Thyroid gland (tissue), 4 donors: ENCODE data around the gene SLC35F2. TPM values are rescaled to one million over a fixed set of nuclear protein-coding genes. Genes with fewer than 3 reads are reported as not detected.
A peak's percentile ranks its signal among the peaks of the same experiment; 100 is the strongest.

Experiments used
- DNase-seq, 2 donors: peaks; one replicate each; pipeline ENCODE4 v3.0.0-alpha.2; 2019
- H3K27ac ChIP-seq, 3 donors: fragments of 200-600 bp; sonication (generic); 1 replicate in 2 of 3; 2 replicates in 1 of 3; pipeline ENCODE4 v1.5.1; 2016 to 2019; ENCODE audit warnings: mild to moderate bottlenecking in 1 of 3, moderate library complexity in 1 of 3
- H3K27me3 ChIP-seq: fragments of 200-600 bp; sonication (generic); one replicate; pipeline ENCODE4 v1.5.1; 2019
- H3K36me3 ChIP-seq, 2 donors: fragments of 200-600 bp; sonication (generic); one replicate each; pipeline ENCODE4 v1.5.1; 2016 to 2019
- H3K4me1 ChIP-seq, 2 donors: fragments of 200-600 bp; sonication (generic); one replicate each; pipeline ENCODE4 v1.5.1; 2017 to 2019
- H3K4me3 ChIP-seq, 3 donors: fragments of 200-600 bp; sonication (generic); replicated peaks in 1 of 3; 1 replicate in 2 of 3; 2 replicates in 1 of 3; pipeline ENCODE4 v1.5.1; 2016; ENCODE audit warnings: mild to moderate bottlenecking in 1 of 3
- H3K9me3 ChIP-seq: fragments of 200-600 bp; sonication (generic); one replicate; pipeline ENCODE4 v1.5.1; 2017
- POLR2A ChIP-seq, 2 donors: fragments of 450-650 bp; IDR thresholded peaks; one replicate each; pipeline ENCODE4 v1.6.1; 2017; ENCODE audit warnings: antibody characterized with exemption in 2 of 2, mild to moderate bottlenecking in 2 of 2, moderate library complexity in 1 of 2
- WGBS, 2 donors: methylation state at CpG; one replicate each; pipeline ENCODE4 v1.1.5; 2017; 5-methylcytosine and 5-hydroxymethylcytosine counted together
- intact Hi-C: fragments of 100-400 bp; cut with DNase I; formaldehyde crosslinking; loops from one replicate; pipeline ENCODE4 v1.15.1; 2023
- total RNA-seq, 4 donors: library from RNA; depleted of rRNA; stranded (reverse); fragments of >200 nt; gene quantifications; one replicate each; pipeline ENCODE4 v1.2.3, GENCODE V29; 2016
- TF ChIP-seq, protein P1 (sequence below), 6 experiments: fragments of 200-600 bp in 3 of 6; fragments of 450-650 bp in 3 of 6; sonication (generic) in 3 of 6; IDR thresholded peaks; one replicate each; pipeline ENCODE4 v1.5.1; 2016 to 2019; ENCODE audit warnings: antibody characterized with exemption in 6 of 6, mild to moderate bottlenecking in 2 of 6, inconsistent platforms in 1 of 6, moderate library complexity in 1 of 6

The SLC35F2 gene
- total RNA-seq, 4 donors from 2014 or later = 8.9 to 12.9 (median 9.3) TPM

DNA sequence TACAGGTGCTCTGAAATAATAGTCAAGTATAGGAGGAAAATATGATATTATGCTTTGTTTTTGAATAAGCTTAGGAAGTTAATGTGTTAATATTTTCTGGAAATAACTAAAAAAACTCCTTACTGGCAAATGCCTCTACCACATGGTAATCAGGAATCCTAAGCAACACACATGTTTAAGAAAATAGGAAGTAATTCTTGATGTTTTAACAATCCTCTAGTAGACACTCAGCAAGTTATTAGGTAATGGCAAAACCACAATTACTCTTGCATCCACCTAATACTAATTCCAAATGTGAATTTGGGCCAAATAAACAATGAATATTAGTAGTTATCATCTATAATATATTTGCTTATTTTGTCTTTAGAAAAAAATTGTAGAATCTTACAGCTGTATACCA, 53.6 kb downstream of the SLC35F2 start:
- Histone ChIP-seq H3K9me3 (no peaks in the 10 kb centered on the region), H3K27me3 (no peaks in the 10 kb centered on the region), H3K4me1 (no peaks in the 10 kb centered on the region), H3K36me3 (no peaks in the 10 kb centered on the region), H3K4me3 (no peak overlapping the region), H3K27ac (no peak overlapping the region)
- TF ChIP-seq, protein P1, sequence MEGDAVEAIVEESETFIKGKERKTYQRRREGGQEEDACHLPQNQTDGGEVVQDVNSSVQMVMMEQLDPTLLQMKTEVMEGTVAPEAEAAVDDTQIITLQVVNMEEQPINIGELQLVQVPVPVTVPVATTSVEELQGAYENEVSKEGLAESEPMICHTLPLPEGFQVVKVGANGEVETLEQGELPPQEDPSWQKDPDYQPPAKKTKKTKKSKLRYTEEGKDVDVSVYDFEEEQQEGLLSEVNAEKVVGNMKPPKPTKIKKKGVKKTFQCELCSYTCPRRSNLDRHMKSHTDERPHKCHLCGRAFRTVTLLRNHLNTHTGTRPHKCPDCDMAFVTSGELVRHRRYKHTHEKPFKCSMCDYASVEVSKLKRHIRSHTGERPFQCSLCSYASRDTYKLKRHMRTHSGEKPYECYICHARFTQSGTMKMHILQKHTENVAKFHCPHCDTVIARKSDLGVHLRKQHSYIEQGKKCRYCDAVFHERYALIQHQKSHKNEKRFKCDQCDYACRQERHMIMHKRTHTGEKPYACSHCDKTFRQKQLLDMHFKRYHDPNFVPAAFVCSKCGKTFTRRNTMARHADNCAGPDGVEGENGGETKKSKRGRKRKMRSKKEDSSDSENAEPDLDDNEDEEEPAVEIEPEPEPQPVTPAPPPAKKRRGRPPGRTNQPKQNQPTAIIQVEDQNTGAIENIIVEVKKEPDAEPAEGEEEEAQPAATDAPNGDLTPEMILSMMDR (IDR thresholded peaks at IDR 0.05) = no peak
- no peak for TF ChIP-seq POLR2A (IDR thresholded peaks at IDR 0.05)
- no peak for DNase-seq
- intact Hi-C loops = no loop called here

DNA sequence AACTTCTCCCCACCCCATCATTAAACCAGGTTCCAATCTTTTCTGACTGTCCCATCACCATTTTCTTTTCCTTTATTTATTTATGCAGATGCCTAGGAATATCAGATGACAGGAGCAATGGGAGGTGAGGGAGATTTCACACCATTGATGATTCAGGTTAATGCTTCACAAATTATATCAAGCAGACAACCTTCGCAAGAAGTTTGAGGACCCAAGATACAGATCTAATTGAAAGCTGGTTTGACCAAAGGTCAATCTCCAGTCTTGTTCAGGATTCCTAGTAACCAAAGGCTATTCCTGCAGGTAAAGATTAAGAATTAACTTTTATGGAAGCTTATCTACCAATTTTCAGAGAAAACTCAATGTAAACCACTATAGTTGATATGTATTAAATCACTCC, 54.4 kb downstream of the SLC35F2 start:
- WGBS, 2 donors = 100% methylated on average over 1 of the region's 1 CpG
- H3K9me3 ChIP-seq = no peaks in the 10 kb centered on the region
- intact Hi-C loops = no loop called here
- H3K27me3 ChIP-seq = no peaks in the 10 kb centered on the region
- H3K4me3 ChIP-seq = no peak overlapping the region
- no peak overlapping the region for H3K27ac ChIP-seq
- no peaks in the 10 kb centered on the region for H3K4me1 ChIP-seq
- no peaks in the 10 kb centered on the region for H3K36me3 ChIP-seq
- no peak for DNase-seq
- no peak for TF ChIP-seq POLR2A (IDR thresholded peaks at IDR 0.05)
- TF ChIP-seq, protein P1 (IDR thresholded peaks at IDR 0.05) = no peak

DNA sequence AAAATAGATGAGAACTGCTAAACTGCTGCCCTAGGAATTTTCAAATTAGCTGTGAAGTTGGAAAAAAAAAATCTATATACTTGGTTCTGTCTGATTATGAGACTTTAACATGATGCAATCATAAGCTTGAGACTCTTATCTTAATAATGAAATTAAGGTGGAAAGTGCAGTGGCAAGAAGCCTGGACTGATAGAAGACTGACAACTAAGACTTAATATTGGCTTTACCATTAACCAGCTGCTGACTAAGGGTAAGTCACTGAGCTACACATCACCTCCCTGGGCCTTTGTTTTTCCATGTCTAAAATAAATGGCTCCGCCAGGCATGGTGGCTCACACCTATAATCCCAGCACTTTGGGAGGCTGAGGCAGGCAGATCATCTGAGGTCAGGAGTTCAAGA, 56.9 kb downstream of the SLC35F2 start:
- no peaks in the 10 kb centered on the region for H3K4me1 ChIP-seq
- intact Hi-C loops = no loop called here
- WGBS, 2 donors = 100% methylated on average over 1 of the region's 1 CpG
- TF ChIP-seq, protein P1 (IDR thresholded peaks at IDR 0.05) = no peak
- no peak for TF ChIP-seq POLR2A (IDR thresholded peaks at IDR 0.05)
- H3K27ac ChIP-seq = no peak overlapping the region
- H3K27me3 ChIP-seq = no peaks in the 10 kb centered on the region
- no peaks in the 10 kb centered on the region for H3K9me3 ChIP-seq
- no peaks in the 10 kb centered on the region for H3K36me3 ChIP-seq
- DNase-seq = no peak
- H3K4me3 ChIP-seq = no peak overlapping the region

DNA sequence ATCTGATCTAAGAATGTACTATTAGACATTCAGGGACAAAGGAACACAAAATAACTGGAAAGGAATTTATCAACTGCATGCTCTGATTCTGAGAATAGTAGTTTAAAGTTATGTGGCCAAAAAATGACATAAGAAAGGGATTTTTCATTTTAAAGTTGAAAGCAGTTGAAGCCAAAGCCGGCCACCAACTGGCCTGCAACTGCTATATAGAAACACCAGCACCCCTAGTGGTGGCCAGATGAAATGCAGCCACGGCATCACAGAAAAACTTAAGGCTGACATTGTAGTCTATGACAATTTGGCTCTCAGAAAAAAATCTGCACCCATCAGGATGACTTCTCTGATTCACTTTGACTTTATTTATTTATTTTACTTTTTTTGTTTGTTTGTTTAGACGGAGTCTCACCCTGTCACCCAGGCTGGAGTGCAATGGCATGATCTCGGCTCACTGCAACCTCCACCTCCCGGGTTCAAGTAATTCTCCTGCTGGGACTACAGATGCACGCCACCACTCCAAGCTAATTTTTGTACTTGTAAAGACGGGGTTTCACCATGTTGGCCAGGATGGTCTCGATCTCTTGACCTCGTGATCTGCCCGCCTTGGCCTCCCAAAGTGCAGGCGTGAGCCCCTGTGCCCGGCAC, 59.2 kb downstream of the SLC35F2 start:
- DNase-seq = peak; percentile 61 to 70
- H3K4me1 ChIP-seq = no peaks in the 10 kb centered on the region
- intact Hi-C loops = no loop called here
- no peaks in the 10 kb centered on the region for H3K27me3 ChIP-seq
- no peaks in the 10 kb centered on the region for H3K9me3 ChIP-seq
- H3K4me3 ChIP-seq = no peak overlapping the region
- no peaks in the 10 kb centered on the region for H3K36me3 ChIP-seq
- no peak for TF ChIP-seq POLR2A (IDR thresholded peaks at IDR 0.05)
- TF ChIP-seq, protein P1 (IDR thresholded peaks at IDR 0.05) = peak; percentile 65 to 99 (median 82)
- H3K27ac ChIP-seq = no peak overlapping the region
- WGBS, 2 donors = 69 to 73% methylated on average over 12 of the region's 12 CpGs

DNA sequence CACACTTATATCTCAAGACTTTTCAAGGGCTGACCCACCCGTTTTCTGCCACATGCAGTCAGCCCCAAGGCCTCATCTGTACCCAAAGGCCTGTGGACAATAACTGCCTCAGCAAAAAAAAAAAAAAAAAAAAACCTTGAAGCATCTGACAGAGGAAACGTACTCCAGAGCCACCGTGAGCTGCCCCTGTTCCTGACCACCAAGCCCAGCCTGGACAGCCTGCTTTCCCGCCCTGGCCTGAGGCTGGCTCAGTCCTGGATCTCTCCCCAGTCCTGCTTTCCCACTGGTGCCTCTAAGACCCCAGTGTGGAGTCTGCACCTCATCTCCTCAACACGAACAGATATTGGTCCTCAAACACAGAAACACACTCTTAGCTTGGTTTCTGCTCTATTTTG, 66.5 kb downstream of the SLC35F2 start:
- Histone ChIP-seq H3K4me1 (no peaks in the 10 kb centered on the region), H3K9me3 (no peaks in the 10 kb centered on the region), H3K27ac (no peak overlapping the region), H3K27me3 (no peaks in the 10 kb centered on the region), H3K36me3 (no peaks in the 10 kb centered on the region), H3K4me3 (no peak overlapping the region)
- TF ChIP-seq, protein P1 (IDR thresholded peaks at IDR 0.05) = no peak
- TF ChIP-seq POLR2A (IDR thresholded peaks at IDR 0.05) = no peak
- WGBS, 2 donors = 61 to 81% methylated on average over 5 of the region's 5 CpGs
- intact Hi-C loops = no loop called here
- no peak for DNase-seq
